Superior temporal gyrus (tissue), 1 donor: ENCODE measurements around the gene ARHGEF25.
A peak's percentile ranks its signal among the peaks of the same experiment; 100 is the strongest.
"Not testable (repeated sequence)": the region's sequence is repeated elsewhere in the genome, so short reads cannot be mapped to it uniquely, and the experiment has no call there.

ENCODE experiments used
- DNase-seq: peaks from one replicate; pipeline ENCODE4 v3.0.0-alpha.2; 2016; ENCODE audit errors: extremely low spot score

The ARHGEF25 gene

DNA sequence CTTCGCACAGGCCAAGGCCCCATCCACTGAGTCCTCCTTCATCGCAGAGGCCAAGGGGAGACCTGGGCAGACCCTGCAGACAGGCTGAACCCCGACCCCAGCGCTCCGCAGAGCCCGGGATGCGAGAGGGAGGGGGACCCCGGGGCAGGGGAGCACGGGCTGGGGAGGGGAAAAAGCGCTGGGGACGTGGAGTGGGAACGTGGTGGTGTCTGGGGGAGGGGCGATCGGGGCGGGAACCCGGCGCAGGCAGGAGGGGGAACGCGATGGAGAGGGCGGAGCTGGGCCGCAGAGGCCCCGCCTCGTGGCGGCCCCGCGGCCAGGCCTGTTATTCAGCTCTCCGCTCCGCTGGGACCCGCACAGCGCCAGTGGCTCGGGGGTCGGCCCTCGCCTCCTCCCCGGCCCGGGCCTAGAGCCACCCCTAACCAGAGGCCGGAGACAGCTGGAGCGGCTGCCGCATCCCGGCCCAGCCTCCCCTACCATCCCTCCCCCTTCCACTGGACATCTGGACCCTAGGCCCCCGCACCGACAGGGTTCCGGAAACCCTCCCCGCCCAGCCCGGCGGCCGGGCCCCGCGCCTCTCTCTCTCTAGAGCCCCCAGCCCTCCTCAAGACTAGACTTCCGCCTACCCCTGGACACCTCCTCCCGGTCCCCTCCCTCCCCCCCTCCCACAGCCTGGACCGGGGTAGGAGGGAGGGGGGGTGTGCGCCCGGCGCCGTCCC is at the start of gene ARHGEF25:
ARHGEF25 (plus strand) TSS at position 328 of the 719 bp plus-strand sequence. CDS start 460 bp downstream, outside the sequence.
- DNase-seq = no peak

DNA sequence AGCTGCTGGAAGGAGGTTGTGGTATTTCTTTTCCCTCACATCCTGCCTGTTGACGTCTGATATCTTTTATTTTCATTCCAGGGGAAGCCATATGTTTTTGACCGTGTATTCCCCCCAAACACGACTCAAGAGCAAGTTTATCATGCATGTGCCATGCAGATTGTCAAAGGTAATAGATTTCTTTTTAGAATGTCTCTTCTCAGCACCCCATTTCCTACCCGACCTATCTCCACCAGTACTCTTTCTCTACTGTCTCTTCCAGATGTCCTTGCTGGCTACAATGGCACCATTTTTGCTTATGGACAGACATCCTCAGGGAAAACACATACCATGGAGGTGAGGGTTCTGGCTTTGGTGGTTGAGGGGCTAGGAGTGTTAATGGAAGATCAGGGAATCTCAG is 47.9 kb upstream of the ARHGEF25 start:
- no peak for DNase-seq

DNA sequence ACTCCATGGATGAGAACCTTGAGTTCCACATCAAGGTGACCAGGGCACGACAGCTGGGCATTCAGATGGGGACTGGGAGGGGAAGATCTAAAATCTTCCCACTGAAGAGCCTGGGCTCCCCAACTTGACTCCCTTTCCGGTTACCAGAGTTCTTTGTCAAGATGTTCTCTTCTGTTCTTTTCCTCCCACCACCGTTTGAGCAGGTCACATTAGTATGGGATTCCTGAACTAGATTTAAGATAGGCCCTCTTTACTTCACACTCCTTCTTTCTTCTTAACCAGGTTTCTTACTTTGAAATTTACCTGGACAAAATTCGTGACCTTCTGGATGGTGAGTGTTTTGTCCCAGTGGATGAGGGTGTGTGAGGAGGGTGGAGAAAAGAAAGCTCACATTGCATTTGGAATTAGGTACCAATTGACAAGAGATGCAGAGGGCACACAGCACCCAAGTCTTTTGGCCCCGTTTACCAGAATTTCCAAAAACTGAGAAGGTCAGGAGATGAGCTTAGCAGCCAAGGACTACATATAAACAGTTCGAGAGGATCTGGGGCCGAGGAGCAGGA is 47.0 kb upstream of the ARHGEF25 start:
- no peak for DNase-seq

DNA sequence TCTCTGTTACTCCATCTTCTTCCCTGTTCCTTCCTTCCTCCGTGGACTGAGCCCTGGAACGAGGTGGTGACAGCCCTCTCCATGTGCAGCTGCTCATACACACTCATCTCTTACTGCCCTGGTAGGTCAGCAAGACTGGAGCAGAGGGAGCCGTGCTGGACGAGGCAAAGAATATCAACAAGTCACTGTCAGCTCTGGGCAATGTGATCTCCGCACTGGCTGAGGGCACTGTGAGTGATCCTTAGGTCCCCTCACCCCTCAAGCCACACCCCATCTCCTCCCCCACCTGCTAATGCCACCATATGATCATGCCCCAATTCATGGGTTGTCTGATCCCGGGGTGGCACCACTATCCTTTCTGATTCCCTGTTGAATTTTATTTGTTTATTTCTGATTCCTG is 42.4 kb upstream of the ARHGEF25 start:
- no peak for DNase-seq

DNA sequence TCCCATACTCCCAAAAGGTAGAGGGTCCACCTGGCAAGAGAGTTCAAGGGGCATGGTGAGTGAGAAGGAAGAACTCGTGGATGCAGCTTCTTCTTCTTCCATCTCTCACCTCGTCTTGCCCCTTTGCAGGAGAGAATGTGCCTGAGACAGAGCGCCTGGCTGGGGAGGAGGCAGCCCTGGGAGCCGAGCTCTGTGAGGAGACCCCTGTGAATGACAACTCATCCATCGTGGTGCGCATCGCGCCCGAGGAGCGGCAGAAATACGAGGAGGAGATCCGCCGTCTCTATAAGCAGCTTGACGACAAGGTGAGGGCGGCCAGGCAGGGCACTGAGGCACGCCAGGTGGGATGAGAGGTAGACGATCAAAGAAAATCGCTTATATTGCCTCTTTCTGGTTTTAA is 41.4 kb upstream of the ARHGEF25 start:
- DNase-seq = no peak

DNA sequence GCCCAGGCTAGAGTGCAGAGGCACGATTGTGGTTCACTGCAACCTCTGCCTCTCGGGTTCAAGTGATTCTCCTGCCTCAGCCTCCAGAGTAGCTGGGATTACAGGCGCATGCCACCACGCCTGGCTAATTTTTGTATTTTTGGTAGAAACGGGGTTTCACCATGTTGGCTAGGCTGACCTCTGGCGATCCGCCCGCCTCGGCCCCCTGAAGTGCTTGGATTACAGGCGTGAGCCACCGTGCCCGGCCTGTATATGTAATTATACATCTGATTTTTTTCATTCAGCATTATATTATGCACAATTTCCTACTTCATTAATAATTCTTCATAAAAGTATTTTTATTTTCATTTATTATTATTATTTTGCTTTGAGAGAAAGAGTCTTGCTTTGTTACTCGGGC is 40.8 kb upstream of the ARHGEF25 start:
- not testable (repeated sequence) for DNase-seq

DNA sequence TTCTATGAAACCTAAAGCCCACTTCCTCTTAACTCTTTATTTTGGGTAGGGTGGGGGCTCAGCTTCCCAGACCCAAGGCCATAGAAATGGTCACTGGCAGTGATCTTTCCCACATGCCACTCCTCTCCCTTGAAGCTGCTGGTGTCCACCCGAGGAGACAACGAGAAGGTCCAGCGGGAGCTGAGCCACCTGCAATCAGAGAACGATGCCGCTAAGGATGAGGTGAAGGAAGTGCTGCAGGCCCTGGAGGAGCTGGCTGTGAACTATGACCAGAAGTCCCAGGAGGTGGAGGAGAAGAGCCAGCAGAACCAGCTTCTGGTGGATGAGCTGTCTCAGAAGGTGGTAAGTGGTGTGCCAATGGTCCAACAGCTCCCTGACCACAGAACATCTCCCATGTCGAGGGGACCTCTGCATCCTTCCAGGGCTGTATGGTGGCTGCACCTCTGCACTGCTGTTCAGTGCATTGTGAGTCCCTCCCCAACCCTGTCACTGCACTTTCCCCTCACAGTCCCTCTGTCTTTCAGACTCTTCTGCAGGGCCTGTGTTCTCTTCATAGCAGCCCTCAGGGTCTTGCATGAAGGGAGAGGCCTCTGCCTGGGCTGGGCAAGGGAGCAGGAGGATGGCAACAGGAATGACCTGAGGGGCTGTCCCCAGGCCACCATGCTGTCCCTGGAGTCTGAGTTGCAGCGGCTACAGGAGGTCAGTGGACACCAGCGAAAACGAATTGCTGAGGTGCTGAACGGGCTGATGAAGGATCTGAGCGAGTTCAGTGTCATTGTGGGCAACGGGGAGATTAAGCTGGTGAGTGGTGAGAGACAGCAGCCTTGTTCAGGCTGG is 39.1 kb upstream of the ARHGEF25 start:
- DNase-seq = no peak

DNA sequence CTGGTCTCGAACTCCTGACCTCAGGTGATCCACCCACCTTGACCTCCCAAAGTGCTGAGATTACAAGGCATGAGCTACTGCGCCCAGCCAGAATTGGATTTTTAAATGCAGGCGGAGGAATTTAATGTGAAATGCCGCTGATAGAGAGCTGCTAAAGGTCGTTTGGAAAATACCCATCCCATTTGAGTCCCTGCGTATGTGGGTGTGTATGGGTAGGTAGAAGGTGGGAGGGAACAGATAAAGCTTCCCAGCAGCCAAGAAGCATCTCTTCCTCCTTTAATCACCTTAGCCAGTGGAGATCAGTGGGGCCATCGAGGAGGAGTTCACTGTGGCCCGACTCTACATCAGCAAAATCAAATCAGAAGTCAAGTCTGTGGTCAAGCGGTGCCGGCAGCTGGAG is 36.4 kb upstream of the ARHGEF25 start:
- no peak for DNase-seq

DNA sequence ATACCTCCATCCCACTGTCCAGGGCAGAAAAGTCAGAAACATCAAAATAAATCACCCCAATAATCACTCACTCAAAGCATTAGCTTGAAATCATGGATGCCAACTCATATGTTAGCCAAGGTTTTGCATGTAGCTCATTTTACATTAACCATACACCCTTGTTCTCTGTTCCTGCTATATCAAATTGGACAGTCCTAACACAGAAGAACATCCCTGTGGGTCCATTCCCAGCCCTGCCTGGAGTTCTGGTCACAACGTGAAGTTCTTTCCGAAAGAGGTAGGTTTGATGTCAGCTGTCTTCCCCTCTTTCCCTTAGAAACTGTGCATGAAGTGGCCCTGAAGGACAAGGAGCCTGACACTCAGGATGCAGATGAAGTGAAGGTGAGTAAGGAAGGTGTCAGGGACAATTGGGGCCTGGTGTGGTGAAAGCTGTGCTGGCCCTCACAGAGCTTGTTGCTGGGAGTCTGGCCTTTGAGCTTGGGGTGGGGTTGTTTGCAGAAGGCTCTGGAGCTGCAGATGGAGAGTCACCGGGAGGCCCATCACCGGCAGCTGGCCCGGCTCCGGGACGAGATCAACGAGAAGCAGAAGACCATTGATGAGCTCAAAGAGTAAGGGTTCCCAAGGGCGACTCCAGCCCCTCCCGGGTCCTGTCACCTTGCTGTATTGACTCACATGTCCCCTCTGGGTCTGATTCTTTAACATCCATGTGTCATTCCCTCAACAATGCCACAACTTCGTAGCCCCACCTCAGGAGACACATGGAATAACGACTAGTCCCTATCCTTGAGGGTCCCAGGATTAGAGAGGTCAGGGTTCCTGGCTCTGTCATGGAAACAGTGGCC is 35.2 kb upstream of the ARHGEF25 start:
- no peak for DNase-seq

DNA sequence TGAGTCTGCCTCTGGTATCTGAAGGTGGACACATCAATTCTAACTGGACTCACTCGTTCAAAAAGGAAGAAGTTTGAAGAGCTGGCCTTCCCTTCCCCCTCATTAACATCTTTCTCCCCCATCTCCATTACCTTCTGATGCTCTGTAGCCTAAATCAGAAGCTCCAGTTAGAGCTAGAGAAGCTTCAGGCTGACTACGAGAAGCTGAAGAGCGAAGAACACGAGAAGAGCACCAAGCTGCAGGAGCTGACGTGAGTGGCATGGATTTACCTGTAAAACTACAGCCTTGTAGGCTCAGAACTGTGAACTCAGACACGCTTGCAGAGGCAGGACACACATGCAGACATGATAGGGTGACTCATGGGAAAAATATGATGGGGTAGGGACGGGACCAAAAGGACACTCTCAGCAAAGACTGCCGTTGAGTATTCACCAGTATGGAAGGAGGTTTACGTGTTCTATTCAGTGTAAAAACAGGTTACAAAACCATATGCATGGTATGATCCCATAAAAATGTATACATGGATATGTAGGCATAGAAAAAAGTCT is 34.5 kb upstream of the ARHGEF25 start:
- no peak for DNase-seq

DNA sequence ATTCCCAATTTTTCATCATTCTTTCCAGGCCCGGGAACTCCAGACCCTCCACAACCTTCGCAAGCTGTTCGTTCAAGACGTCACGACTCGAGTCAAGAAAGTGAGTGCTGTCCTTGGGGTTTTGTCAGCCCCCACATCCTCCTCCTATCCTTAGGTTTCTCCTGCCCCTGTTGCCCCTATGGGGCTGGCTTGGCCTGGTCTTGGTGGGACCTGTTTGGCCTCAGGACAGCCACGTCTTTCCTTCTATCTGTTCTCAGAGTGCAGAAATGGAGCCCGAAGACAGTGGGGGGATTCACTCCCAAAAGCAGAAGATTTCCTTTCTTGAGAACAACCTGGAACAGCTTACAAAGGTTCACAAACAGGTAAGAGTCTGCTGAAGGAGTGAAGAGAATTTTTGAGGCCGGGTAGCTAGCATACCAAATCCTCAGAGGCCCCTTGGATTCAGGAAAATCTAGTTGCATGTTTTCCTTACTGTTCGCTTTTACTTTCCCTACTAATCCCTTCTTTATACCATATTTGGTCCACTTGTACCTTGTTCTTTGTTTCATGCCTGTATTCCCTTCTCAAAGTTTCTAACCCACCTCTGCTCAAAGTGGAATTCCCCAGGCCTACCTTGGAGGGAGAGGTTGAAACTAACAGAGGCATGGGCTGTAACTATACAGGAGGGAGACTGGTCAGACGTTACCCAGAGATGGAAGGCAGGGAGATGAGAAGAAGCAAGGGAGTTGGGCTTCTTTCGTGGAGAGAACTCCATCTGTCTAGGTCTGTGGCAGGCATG is 33.1 kb upstream of the ARHGEF25 start:
- no peak for DNase-seq

DNA sequence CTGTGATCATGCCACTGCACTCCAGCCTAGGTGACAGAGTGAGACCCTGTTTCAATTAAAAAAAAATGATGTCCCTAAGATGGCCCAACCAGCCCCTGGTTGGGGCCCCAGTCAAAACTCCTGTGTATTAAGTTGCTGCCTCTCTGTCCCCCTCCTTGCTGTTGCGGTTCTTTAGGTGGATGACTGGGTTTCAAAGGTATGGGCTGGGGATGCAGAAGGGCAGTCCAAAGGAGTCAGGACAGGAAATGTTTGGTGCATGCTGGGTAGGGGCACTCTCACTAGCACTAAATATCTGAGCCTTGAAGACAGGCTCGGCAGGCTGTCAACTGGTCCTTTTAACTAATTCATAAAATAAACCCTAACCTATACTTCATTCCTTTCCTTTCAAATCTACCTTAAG is 32.2 kb upstream of the ARHGEF25 start:
- DNase-seq = no peak

DNA sequence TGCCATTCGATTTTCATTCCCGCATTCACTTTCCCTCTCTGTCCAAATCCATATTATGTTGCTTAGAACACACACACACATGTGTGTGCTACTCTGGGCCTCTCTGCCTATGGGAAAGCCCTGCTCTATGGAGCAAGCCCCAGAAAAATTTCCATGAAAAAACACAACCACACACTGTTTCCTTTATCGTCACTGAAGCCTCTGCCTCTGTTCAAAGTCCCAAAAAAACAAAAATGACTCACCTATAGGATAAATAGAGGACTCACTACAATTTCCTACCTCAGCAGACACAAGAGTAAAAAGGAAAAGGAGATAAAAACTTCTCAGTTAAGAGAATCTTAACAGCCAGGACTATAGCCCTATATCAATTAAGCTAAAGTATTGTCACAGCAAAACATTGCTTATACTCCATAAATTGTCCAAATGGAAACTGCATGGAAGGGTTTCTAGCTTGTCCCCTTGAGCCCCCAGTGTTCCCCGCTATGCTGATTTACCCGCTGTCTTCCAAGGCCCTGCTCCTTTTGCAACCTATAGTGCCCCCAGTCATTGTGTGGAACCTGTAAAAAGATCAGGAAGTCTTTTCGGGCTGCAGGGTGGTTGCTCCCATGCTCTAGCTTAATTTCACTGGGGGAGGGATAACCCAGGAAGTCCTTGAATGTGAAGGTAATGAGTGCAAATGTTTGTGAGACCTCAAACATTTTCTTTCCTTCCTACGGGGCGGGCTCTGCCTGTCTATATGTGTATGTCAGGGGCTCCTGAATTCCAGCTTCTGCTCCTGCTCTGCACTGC is 31.4 kb upstream of the ARHGEF25 start:
- DNase-seq = peak; percentile 47

DNA sequence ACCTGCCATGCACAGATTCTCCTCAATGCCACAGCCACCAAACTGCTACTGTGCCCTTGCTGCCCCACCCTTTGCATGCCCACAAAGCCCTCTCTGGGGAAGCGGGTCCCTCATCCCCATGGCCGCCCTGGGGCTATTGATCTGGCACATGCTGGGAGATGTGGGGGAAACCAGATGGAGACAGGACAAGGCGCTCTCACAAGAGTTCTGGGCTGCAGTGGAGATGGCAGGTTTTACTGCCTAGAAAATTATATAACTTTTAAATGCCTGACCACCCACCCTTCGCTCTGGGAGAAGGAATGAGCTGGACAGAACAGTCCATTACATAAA is 30.8 kb upstream of the ARHGEF25 start:
- no peak for DNase-seq

DNA sequence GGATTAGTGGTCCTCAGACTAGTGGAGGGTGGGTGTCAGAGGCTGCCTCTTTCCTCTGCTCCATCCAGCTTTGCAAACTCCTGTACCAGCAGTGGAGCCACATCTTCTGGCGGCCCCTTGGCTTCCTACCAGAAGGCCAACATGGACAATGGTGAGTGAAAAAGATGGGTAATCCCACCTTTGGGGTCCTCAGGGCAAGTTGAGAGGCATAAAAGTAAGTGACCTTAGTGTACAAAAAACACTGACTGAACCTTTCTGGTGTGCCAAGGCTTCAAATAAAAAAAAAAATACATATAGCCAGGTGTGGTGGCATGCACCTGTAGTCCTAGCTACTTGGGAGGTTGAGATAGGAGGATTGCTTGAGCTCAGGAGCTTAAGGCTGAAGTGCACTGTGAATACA is 29.4 kb upstream of the ARHGEF25 start:
- DNase-seq = no peak

DNA sequence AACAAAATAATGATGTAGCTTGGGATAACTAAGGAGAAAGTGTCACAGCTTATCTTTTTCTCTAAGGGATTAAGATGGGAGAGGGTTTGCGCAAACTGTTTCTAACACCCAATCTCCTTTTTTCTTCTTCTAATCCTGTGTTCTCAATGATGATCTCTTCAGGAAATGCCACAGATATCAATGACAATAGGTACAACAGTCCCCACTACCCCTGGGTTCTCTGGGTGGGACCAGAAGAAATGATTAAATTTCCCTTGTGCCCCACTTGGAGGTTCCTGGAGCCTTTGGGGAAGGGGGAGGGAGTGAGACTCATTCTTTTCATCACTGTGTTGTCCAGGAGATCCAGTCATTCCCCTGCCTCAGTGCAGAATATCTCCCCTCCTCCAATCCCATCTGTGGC is 28.8 kb upstream of the ARHGEF25 start:
- no peak for DNase-seq

DNA sequence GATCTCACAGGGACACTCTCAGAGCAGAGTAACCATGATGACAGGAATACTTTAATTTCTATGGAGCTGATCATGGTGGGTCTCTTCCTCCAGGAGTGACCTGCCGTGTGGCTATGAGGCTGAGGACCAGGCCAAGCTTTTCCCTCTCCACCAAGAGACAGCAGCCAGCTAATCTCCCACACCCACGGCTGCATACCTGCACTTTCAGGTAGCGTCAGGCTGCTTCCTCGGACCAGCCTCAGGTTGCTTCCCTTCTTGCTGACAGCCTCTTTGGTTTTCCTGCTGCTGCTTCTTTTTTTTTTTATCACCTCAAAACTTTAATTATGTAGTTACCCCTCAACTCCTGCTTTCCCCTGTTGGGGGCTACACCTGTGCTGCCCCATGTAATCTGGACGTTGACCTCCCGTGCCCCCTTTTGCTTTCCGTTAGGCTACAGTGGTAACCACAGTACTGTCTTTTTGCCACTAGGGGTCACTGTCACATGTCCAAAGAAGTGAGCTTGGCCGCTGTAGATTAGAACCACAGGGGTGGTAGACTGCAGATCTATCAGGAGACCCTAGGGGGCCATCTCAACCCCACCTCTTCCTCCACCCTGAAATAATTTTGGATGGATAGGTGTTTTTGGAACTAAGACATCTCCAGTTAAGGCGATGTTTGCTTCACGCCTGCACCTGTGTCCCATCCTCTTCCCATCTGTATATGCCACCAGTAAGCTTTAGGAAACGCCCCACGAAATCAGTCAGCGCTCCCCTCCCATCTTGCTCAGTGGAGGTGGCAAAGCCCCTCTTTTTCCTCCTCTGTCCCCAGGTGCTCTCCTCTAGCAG is 28.0 kb upstream of the ARHGEF25 start:
- DNase-seq = peak; percentile 90

DNA sequence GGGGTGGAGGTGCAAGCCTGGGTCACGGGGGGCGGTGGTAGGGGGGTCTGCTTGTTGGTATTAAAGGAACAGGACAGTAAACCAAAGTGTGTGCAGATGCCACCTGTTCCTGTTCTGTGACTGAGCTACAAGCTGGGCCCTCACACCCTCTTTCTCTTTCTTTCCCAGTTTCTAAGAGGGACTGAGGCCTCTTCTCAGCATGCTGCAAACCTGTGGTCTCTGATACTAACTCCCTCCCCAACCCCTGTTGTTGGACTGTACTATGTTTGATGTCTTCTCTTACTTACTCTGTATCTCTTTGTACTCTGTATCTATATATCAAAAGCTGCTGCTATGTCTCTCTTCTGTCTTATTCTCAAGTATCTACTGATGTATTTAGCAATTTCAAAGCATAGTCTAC is 27.2 kb upstream of the ARHGEF25 start:
- DNase-seq = no peak

DNA sequence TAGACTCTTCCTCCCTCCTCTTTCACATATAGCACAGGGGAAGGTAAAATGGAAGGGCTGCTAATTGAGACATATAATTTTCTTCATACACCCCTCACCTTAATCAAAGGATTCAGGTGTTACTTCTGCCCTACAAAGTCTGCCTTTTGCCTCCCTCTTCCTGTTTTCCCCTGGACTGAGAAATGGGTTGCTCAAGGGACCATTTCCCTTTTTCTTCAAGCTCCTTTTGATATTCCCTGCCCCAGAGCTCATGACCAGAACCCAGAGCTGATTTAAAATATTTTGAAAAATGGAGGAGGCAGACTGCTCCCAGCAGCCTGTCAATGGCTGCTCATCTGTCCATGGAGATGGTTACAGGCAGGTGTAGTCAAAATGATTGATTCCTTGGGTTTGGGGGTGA is 26.5 kb upstream of the ARHGEF25 start:
- DNase-seq = no peak
